GM12872 (cell line): Measurements from ENCODE around the gene NCAM2.

Experiments
- CTCF ChIP-seq: IDR thresholded peaks from 3 replicates; pipeline ENCODE4 v1.5.1; 2011; ENCODE audit warnings: low read depth, mild to moderate bottlenecking, low read length, moderate library complexity; ENCODE audit not compliant: insufficient read depth

Gene NCAM2

GRCh38 chr21:21508859-21509258 lies 510.6 kb downstream of the NCAM2 start:
- no peak for TF ChIP-seq CTCF

- no peak for TF ChIP-seq CTCF
These were observed 532.5 kb downstream of the NCAM2 start for GRCh38 chr21:21530680-21531079.

GRCh38 chr21:21547368-21547953 lies 549.3 kb downstream of the NCAM2 start:
- no peak for TF ChIP-seq CTCF

GRCh38 chr21:21559285-21560045 lies 561.3 kb downstream of the NCAM2 start:
- TF ChIP-seq CTCF, result no peak
